Measurements from ENCODE around the gene TAGLN2.

TAGLN2 gene

GRCh38 chr1:159925719-159926078 lies 392 bp upstream of the TAGLN2 start:
- DNase-seq = no peak
- H3K27ac ChIP-seq (ENCODE audit: insufficient read depth in 1 of 2, low read depth in 1 of 2, low read length in 2 of 2, poor library complexity in 1 of 2, severe bottlenecking in 2 of 2) = peak overlapping the region; percentile 100
- peaks cover 4 to 47% (median 44%) of the 10 kb centered on the region in 4 experiments for H3K4me1 ChIP-seq (ENCODE audit: control extremely low read depth in 1 of 4, control insufficient read depth in 4 of 4, insufficient read depth in 4 of 4, low read length in 3 of 4)
- H3K36me3 ChIP-seq (ENCODE audit: control insufficient read depth in 4 of 4, insufficient read depth in 4 of 4, low read length in 3 of 4) = peaks cover 0 to 5% (median 3%) of the 10 kb centered on the region in 4 experiments
- H3K9me3 ChIP-seq (ENCODE audit: control extremely low read depth in 1 of 5, control insufficient read depth in 4 of 5, insufficient read depth in 2 of 5, low read depth in 1 of 5, low read length in 4 of 5) = no peaks in the 10 kb centered on the region
- POLR2A ChIA-PET = interaction anchor here (0.7 to 5.2 kb wide), 8 partner anchors 10 to 97 kb away, joined by 4 to 54 read pairs (median 10); partner anchors contain the start of gene CFAP45
- H3K27me3 ChIP-seq (replicated peaks in 2 of 5; ENCODE audit: control insufficient read depth in 4 of 5, insufficient read depth in 5 of 5, low read length in 4 of 5) = no peaks in the 10 kb centered on the region
- 13% methylated on average over 7 of the region's 7 CpGs for WGBS (ENCODE audit: insufficient coverage)
- peak overlapping the region; percentile 85 to 100 (median 94) for H3K4me3 ChIP-seq (ENCODE audit: control insufficient read depth in 1 of 7, extremely low read depth in 1 of 7, insufficient read depth in 4 of 7, low read depth in 2 of 7, low read length in 6 of 7)
- CTCF ChIA-PET = interaction anchor here (1.0 to 13.6 kb wide), 6 partner anchors 10 to 123 kb away, joined by 3 to 250 read pairs (median 6); partner anchors contain the start of genes FCRL6 and IGSF9

- H3K4me3 ChIP-seq (ENCODE audit: control insufficient read depth in 1 of 7, extremely low read depth in 1 of 7, insufficient read depth in 4 of 7, low read depth in 2 of 7, low read length in 6 of 7) = peak overlapping the region; percentile 85 to 100 (median 94)
- peaks cover 7 to 62% (median 59%) of the 10 kb centered on the region in 4 experiments for H3K4me1 ChIP-seq (ENCODE audit: control extremely low read depth in 1 of 4, control insufficient read depth in 4 of 4, insufficient read depth in 4 of 4, low read length in 3 of 4)
- WGBS (ENCODE audit: insufficient coverage) = 0% methylated on average over 9 of the region's 31 CpGs
- peak overlapping the region; percentile 100 for H3K27ac ChIP-seq (ENCODE audit: insufficient read depth in 1 of 2, low read depth in 1 of 2, low read length in 2 of 2, poor library complexity in 1 of 2, severe bottlenecking in 2 of 2)
- CTCF ChIA-PET = interaction anchor here (0.9 to 13.6 kb wide), 9 partner anchors 9 to 127 kb away, joined by 3 to 250 read pairs (median 4); partner anchors contain the start of gene IGSF9
- H3K27me3 ChIP-seq (replicated peaks in 2 of 5; ENCODE audit: control insufficient read depth in 4 of 5, insufficient read depth in 5 of 5, low read length in 4 of 5) = no peaks in the 10 kb centered on the region
- peak; percentile 77 to 86 (median 83) for DNase-seq
- H3K9me3 ChIP-seq (ENCODE audit: control extremely low read depth in 1 of 5, control insufficient read depth in 4 of 5, insufficient read depth in 2 of 5, low read depth in 1 of 5, low read length in 4 of 5) = no peaks in the 10 kb centered on the region
- POLR2A ChIA-PET = interaction anchor here (0.8 to 5.2 kb wide), 12 partner anchors 10 to 70 kb away, joined by 3 to 54 read pairs (median 10); partner anchors contain the start of gene CFAP45
- H3K36me3 ChIP-seq (ENCODE audit: control insufficient read depth in 4 of 4, insufficient read depth in 4 of 4, low read length in 3 of 4) = peaks cover 7 to 20% (median 18%) of the 10 kb centered on the region in 4 experiments
These were observed 1.1 kb downstream of the TAGLN2 start for GRCh38 chr1:159924025-159924790.

- DNase-seq = peak; percentile 95 to 99 (median 99)
- POLR2A ChIA-PET = interaction anchor here (0.5 to 5.2 kb wide), 13 partner anchors 8 to 130 kb away, joined by 3 to 54 read pairs (median 3); partner anchors contain the start of gene CFAP45
- Histone ChIP-seq H3K27me3 (replicated peaks in 2 of 5; ENCODE audit: control insufficient read depth in 4 of 5, insufficient read depth in 5 of 5, low read length in 4 of 5) (no peaks in the 10 kb centered on the region), H3K4me1 (ENCODE audit: control extremely low read depth in 1 of 4, control insufficient read depth in 4 of 4, insufficient read depth in 4 of 4, low read length in 3 of 4) (peaks cover 9 to 70% (median 67%) of the 10 kb centered on the region in 4 experiments), H3K4me3 (ENCODE audit: control insufficient read depth in 1 of 7, extremely low read depth in 1 of 7, insufficient read depth in 4 of 7, low read depth in 2 of 7, low read length in 6 of 7) (peak overlapping the region; percentile 85 to 100 (median 94)), H3K9me3 (ENCODE audit: control extremely low read depth in 1 of 5, control insufficient read depth in 4 of 5, insufficient read depth in 2 of 5, low read depth in 1 of 5, low read length in 4 of 5) (no peaks in the 10 kb centered on the region), H3K27ac (ENCODE audit: insufficient read depth in 1 of 2, low read depth in 1 of 2, low read length in 2 of 2, poor library complexity in 1 of 2, severe bottlenecking in 2 of 2) (peak overlapping the region; percentile 100), H3K36me3 (ENCODE audit: control insufficient read depth in 4 of 4, insufficient read depth in 4 of 4, low read length in 3 of 4) (peaks cover 7 to 28% (median 25%) of the 10 kb centered on the region in 4 experiments)
- WGBS (ENCODE audit: insufficient coverage) = under 1% methylated on average over 20 of the region's 20 CpGs
- CTCF ChIA-PET = interaction anchor here (0.9 to 13.6 kb wide), 9 partner anchors 8 to 126 kb away, joined by 3 to 250 read pairs (median 4); partner anchors contain the start of gene IGSF9
These were observed 1.9 kb downstream of the TAGLN2 start for GRCh38 chr1:159923203-159924024.

- Histone ChIP-seq H3K4me3 (ENCODE audit: control insufficient read depth in 1 of 7, extremely low read depth in 1 of 7, insufficient read depth in 4 of 7, low read depth in 2 of 7, low read length in 6 of 7) (peak overlapping the region; percentile 70 to 100 (median 94)), H3K9me3 (ENCODE audit: control extremely low read depth in 1 of 5, control insufficient read depth in 4 of 5, insufficient read depth in 2 of 5, low read depth in 1 of 5, low read length in 4 of 5) (no peaks in the 10 kb centered on the region), H3K27ac (ENCODE audit: insufficient read depth in 1 of 2, low read depth in 1 of 2, low read length in 2 of 2, poor library complexity in 1 of 2, severe bottlenecking in 2 of 2) (peak overlapping the region; percentile 100), H3K36me3 (ENCODE audit: control insufficient read depth in 4 of 4, insufficient read depth in 4 of 4, low read length in 3 of 4) (peaks cover 10 to 34% (median 29%) of the 10 kb centered on the region in 4 experiments), H3K4me1 (ENCODE audit: control extremely low read depth in 1 of 4, control insufficient read depth in 4 of 4, insufficient read depth in 4 of 4, low read length in 3 of 4) (peaks cover 12 to 78% (median 74%) of the 10 kb centered on the region in 4 experiments), H3K27me3 (replicated peaks in 2 of 5; ENCODE audit: control insufficient read depth in 4 of 5, insufficient read depth in 5 of 5, low read length in 4 of 5) (no peaks in the 10 kb centered on the region)
- WGBS (ENCODE audit: insufficient coverage) = 45% methylated on average over 5 of the region's 8 CpGs
- peak in 1 of 3 donors; percentile 30 for DNase-seq
- CTCF ChIA-PET = interaction anchor here (0.7 to 13.6 kb wide), 6 partner anchors 13 to 126 kb away, joined by 3 to 250 read pairs (median 6); no protein-coding TSS in a partner anchor
- POLR2A ChIA-PET = interaction anchor here (0.7 to 5.2 kb wide), 9 partner anchors 9 to 129 kb away, joined by 3 to 54 read pairs (median 13); partner anchors contain the start of gene CFAP45
These were observed 2.6 kb downstream of the TAGLN2 start for GRCh38 chr1:159922511-159923202.

- peak; percentile 75 to 94 (median 92) for DNase-seq
- ChIA-PET CTCF (interaction anchor here (0.7 to 13.6 kb wide), 6 partner anchors 14 to 141 kb away, joined by 3 to 250 read pairs (median 6); partner anchors contain the start of genes DUSP23 and FCRL6), POLR2A (interaction anchor here (1.4 to 5.2 kb wide), 6 partner anchors 22 to 40 kb away, joined by 3 to 54 read pairs (median 18); partner anchors contain the start of gene CFAP45)
These were observed 3.4 kb downstream of the TAGLN2 start for GRCh38 chr1:159921700-159922504.

More at GRCh38 chr1:159921700-159922504, 3.4 kb downstream of the TAGLN2 start:
- WGBS (ENCODE audit: insufficient coverage) = 5% methylated on average over 12 of the region's 18 CpGs
- Histone ChIP-seq H3K36me3 (ENCODE audit: control insufficient read depth in 4 of 4, insufficient read depth in 4 of 4, low read length in 3 of 4) (peaks cover 11 to 40% (median 32%) of the 10 kb centered on the region in 4 experiments), H3K4me1 (ENCODE audit: control extremely low read depth in 1 of 4, control insufficient read depth in 4 of 4, insufficient read depth in 4 of 4, low read length in 3 of 4) (peaks cover 15 to 83% (median 78%) of the 10 kb centered on the region in 4 experiments), H3K4me3 (ENCODE audit: control insufficient read depth in 1 of 7, extremely low read depth in 1 of 7, insufficient read depth in 4 of 7, low read depth in 2 of 7, low read length in 6 of 7) (peak overlapping the region; percentile 8 to 100 (median 94)), H3K27ac (ENCODE audit: insufficient read depth in 1 of 2, low read depth in 1 of 2, low read length in 2 of 2, poor library complexity in 1 of 2, severe bottlenecking in 2 of 2) (peak overlapping the region; percentile 100), H3K9me3 (ENCODE audit: control extremely low read depth in 1 of 5, control insufficient read depth in 4 of 5, insufficient read depth in 2 of 5, low read depth in 1 of 5, low read length in 4 of 5) (no peaks in the 10 kb centered on the region), H3K27me3 (replicated peaks in 2 of 5; ENCODE audit: control insufficient read depth in 4 of 5, insufficient read depth in 5 of 5, low read length in 4 of 5) (no peaks in the 10 kb centered on the region)
